Measurements from ENCODE around the gene TMOD1.

TMOD1 gene

DNA sequence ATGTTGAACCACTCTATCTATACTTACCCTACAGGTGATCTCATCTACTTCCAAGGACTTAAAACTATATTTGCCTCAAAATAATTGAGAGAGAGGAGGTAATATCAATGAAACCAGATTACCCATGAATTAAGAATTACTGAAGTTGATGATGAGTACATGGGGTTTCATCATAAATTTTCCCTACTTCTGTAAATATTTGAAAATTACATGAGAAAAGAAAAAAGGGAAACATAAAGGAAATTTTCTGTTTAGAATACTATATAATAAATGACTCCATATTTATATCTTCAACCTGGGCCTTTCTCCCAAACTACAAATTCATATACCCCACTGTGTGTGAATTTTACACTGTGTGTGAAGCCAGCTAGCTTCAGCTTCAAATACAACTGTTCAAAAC is 129.1 kb downstream of the TMOD1 start:
- in situ Hi-C loops (cut with MboI; ENCODE audit: low sequenced_read_pairs), result no loop called here

DNA sequence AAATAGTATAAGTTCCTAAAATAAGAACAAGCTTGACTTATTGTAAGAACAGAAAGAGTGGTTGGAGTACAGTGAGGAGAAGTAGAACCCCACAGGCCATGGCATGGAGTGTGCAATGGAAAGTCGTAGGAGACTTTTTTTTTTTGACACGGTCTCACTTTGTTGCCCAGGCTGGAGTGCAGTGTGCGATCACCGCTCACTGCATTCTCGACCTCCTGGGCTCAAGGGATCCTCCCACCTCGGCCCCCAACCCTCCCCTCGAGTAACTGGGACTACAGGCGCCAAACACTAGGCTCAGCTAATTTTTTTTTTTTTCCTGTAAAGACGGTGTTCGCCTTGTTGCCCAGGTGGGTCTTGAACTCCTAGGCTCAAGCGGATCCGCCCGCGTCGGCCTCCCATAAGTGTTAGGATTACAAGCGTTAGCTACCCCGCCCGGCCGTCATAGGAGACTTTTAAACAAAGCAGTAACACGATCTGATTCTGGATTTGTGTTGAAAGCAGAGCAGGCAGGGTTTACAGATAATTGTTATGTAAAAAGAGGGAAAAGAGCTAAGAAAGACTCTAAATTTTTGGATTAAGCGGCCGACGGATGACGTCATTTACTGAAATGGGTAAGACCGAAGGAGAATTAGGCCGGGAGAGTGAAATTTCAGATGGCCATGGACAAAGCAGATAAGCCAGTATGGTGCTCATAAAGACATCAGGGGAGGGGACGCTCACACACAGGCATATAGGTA is 130.9 kb downstream of the TMOD1 start:
- in situ Hi-C loops (cut with MboI; ENCODE audit: low sequenced_read_pairs), result no loop called here

DNA sequence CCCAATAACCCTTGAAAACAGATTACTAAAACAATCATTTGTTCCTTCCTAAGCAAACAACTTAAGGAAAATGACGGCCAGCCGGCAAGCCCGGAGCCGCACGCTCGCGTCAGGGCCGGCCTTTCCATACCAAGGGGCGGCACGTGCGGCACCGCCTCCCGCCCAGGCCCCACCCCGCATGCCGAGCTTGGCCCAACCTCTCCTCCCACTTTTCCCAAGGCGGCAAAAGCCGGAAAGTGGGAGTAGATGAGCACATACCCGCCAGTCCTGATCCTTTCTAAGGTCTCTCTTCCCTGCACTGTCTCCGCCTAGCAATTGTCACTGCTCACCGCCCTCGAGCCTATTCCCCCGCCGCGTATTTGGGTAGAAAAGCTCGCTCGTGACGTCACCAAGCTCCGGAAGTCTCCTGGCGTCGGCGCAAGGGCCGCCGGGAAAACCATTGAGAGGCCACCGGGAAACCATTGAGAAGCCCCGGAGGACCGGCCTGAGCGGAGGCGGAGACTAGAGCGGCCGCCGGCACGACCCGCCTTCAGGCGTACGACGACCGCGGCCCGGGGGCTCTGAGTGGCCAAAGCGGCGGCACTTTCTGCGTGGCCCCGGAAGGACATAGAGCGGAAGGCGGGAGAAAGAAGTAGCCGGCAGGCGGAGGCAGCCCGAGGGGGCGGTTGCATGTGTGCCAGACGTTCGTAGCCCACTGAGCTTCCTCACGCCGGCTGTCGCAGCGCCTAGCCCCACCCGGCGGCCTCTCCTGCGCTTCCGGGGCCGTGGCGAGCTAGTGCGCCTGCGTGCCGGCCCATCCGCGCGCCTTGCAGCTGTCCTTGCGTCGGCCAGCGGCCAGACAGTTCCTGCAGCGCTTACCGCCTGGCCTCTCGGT is 131.8 kb downstream of the TMOD1 start, which contains the start of the genes NCBP1 and TSTD2:
Gene NCBP1 (plus strand): TSS at position 837 of the 874 bp plus-strand sequence. CDS start 61 bp downstream, outside the sequence.
Gene TSTD2 (minus strand): TSS at position 384 of the 874 bp plus-strand sequence. CDS start 5,806 bp downstream, outside the sequence.
- in situ Hi-C loops (cut with MboI; ENCODE audit: low sequenced_read_pairs), result no loop called here

DNA sequence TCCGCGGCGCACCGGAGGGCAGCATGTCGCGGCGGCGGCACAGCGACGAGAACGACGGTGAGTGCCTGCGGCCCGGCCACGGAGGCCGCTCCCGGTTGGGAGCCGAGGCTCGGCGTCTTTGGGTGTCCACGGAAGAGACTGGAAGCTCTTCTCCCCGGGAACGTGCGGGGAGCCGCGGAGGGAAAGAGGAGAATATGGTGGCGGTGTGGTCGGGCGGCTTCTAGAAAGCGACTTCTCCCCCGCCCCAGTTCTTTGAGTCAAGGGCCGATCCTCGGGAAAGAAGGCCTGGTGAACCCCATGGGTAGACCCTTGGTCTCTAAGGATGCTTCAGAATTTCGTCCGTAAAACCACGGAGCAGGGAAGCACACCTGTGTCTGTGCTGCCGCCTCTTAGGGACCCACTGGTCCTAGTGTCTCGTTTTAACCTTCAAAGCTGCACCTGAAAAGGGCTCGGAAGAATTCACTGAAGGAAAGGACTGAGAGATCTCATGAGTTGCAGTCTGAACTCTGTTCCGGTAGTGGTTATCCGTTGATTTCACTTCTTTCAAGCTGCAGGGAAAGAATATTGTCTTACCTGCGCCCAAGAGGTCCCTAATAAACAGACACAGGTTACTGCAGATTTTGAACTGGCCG is 132.5 kb downstream of the TMOD1 start:
- in situ Hi-C loops (cut with MboI; ENCODE audit: low sequenced_read_pairs), result no loop called here

DNA sequence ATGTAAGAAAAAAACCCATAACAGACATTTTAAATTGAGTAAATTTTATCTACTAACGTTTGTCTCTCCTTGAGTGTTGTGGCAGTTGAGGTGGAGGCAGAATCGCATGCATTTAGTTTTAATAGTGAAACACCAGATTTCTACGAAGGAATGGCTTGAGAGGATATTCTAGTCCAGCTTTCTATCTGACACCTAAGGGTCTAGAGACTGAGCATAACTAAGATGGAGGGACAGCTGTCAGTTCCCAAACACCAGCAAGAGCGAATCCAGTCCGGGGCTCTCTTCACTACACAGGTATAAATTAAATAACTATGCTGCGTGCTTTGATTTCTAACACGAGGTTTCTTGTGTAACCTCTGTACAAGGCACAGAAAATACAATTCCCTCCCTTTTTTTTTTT is 133.6 kb downstream of the TMOD1 start:
- in situ Hi-C loops (cut with MboI; ENCODE audit: low sequenced_read_pairs), result no loop called here

DNA sequence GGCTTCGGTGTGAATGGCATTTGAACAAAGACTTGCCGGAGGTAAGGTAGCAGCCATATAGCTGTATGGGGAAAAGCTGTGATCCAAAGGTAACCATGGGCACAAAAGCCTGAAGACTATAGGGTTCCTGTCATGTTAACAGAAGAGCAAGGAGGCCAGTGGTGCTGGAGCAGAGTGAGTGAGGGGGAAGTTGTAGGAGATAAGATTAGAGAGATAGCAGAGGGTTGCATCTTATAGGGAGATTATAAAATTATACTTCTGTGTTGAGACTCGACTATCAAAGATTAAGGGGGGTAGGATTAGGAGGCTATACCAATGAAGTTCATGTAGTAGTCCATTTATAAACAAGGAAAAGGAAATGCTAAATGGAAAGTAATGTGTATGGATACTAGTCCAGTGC is 135.4 kb downstream of the TMOD1 start:
- in situ Hi-C loops (cut with MboI; ENCODE audit: low sequenced_read_pairs), result no loop called here

DNA sequence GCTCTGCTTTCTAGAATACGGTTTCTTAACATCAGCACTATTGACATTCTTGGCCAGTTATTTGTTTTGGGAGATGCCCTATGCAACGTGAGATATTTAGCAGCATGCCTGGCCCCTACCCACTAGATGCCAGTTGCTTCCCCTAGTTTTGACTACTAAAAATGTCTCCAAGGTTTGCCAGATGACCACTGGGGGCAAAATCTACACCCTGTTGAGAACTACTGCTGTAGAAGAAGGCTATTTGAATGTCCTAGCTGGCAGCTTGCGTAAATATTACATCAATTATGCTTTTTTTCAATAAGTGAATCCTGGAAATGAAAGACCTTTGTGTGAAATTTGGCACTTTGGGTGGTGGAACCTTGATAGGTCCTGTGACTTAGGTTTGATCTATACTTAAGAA is 137.2 kb downstream of the TMOD1 start:
- in situ Hi-C loops (cut with MboI; ENCODE audit: low sequenced_read_pairs), result no loop called here

DNA sequence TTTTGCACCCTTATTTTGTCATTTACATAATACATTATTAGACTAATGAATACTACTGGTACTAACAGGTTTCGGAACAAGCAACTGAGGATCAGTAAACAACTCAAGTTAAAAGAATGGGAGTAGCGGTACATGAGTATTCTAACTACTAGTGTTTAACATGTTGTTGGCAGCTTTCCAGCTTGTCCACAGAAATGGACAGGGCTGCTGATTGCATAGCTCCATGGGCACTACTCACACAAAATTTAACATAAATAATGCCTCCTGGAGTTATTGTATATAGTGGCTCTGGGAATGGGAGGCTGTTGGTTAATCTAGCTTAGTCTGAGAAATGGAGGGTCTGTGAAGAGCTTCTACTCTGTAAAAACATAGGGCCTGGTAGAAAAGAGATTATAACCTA is 138.9 kb downstream of the TMOD1 start:
- in situ Hi-C loops (cut with MboI; ENCODE audit: low sequenced_read_pairs), result no loop called here

DNA sequence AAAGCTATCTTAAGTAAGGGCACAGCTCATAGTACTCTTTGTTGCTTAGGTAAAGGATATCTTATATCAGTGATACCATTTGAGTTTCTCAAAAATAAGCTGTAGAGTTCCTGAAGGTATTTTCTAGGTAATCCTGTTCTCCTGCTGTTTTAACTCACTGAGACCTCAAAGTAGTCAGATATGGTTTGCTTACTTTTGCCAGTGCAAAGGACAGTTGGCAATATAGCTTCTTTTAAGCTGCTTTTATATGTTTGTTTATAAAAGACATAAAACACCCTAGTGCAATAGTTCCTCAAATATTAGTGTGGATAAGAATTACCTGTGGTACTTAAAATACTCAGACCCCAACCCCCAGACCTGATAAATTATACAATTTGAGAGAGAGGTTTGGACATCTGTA is 144.3 kb downstream of the TMOD1 start:
- in situ Hi-C loops (cut with MboI; ENCODE audit: low sequenced_read_pairs), result no loop called here

DNA sequence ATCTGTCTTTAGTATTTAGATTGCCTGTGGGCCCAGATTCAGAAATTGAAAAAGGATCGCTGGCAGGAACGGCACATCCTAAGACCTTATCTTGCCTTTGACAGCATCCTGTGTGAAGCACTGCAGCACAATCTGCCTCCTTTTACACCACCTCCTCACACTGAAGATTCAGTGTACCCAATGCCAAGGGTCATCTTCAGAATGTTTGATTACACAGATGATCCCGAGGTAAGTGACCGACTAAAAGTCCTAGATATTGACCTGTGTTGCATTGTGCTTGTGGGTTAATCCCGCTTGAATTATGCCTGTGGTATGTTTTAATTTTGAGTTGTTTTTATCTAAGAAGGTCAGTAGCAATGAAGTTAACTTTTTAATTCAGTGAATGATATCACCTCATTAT is 146.5 kb downstream of the TMOD1 start:
- in situ Hi-C loops (cut with MboI; ENCODE audit: low sequenced_read_pairs), result no loop called here
